Lower lobe of right lung (tissue), 2 donors: ENCODE data around the gene KAZALD1. TPM values are rescaled to one million over a fixed set of nuclear protein-coding genes. Genes with fewer than 3 reads are reported as not detected.

Experiments
- ATAC-seq, 2 donors: fragments of 200-7000 bp; cut with Tn5 transposase; one replicate each; pipeline ENCODE4 v1.9.1; 2020 to 2022; ENCODE audit warnings: mild to moderate bottlenecking in 2 of 2, moderate library complexity in 2 of 2
- DNase-seq: peaks from one replicate; pipeline ENCODE4 v3.0.0-alpha.2; 2020
- H3K27ac ChIP-seq: fragments of 200-600 bp; one replicate; pipeline ENCODE4 v1.8.0; 2022
- H3K27me3 ChIP-seq: fragments of 200-600 bp; one replicate; pipeline ENCODE4 v1.8.0; 2022; ENCODE audit warnings: low read depth
- H3K36me3 ChIP-seq: fragments of 200-600 bp; one replicate; pipeline ENCODE4 v1.8.0; 2022; ENCODE audit warnings: mild to moderate bottlenecking
- H3K4me1 ChIP-seq: fragments of 200-600 bp; one replicate; pipeline ENCODE4 v1.8.0; 2022
- H3K4me3 ChIP-seq: fragments of 200-600 bp; one replicate; pipeline ENCODE4 v1.8.0; 2022; ENCODE audit warnings: mild to moderate bottlenecking
- H3K9me3 ChIP-seq: fragments of 200-600 bp; one replicate; pipeline ENCODE4 v1.8.0; 2022
- CTCF ChIP-seq: fragments of 200-600 bp; IDR thresholded peaks from one replicate; pipeline ENCODE4 v1.8.0; 2022; ENCODE audit warnings: antibody characterized with exemption, mild to moderate bottlenecking
- intact Hi-C: fragments of 100-400 bp; cut with DNase I; formaldehyde crosslinking; loops from one replicate; pipeline ENCODE4 v1.11.0; 2022
- total RNA-seq: library from RNA; stranded (reverse); fragmentation: NEBNext Ultra II Directional; extraction: Animal tissue kit (Norgen Biotek cat#: 25700); gene quantifications from one replicate; pipeline ENCODE4 v1.2.1, GENCODE V29; 2021
- donor health status: DM: no; HTN: yes; CAD: no; lungs with severe emphysema.

KAZALD1 gene
- total RNA-seq, 1 donor from 2014 or later: 9.9 TPM

DNA sequence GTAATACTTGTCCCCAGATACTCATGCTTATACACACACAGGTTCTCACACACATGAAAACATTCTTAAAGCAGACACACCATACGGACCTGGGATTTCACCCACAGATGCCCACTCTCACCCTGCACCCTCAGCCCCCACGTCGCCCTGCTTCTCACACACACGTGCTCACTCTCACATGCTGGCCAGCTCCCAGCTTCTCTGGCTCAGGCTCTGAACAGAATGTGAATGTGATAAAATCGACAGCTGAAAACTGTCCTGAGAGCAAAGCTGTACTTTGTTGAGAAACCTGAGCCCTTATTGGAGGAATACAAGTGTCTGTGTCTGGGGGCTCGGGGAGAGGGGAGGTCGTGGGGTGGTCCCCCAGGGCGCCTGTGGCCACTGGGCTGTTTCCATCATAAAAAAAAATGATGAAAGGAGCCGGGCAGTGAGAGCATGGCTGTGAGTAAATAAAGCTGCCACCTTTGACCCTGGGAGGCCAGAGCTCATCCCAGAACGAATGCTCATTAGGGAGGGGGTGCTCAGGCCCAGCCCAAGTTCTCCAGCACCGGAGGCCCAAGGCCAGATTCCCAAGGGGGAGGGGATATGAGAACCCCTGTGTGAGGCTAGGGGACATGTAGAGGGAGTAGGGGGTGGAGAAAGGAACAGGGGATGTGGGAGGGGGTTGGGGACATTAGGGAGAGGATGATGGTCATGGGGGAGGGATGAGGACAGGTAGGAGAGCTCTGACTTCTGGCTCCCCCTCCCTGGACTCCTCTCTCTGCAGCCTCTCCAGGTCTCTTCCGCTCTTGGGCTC is 51.2 kb downstream of the KAZALD1 start:
- ATAC-seq: no peak
- Histone ChIP-seq H3K27ac (no peak overlapping the region), H3K4me1 (no peaks in the 10 kb centered on the region), H3K4me3 (no peak overlapping the region), H3K27me3 (peaks cover 54% of the 10 kb centered on the region), H3K9me3 (no peaks in the 10 kb centered on the region), H3K36me3 (no peaks in the 10 kb centered on the region)
- intact Hi-C loops: no loop called here
- TF ChIP-seq CTCF: no peak
- DNase-seq: no peak

- DNase-seq: no peak
- no peak for ATAC-seq
- H3K27me3 ChIP-seq: peaks cover 47% of the 10 kb centered on the region
- intact Hi-C loops: no loop called here
- no peak overlapping the region for H3K4me3 ChIP-seq
- H3K27ac ChIP-seq: no peak overlapping the region
- TF ChIP-seq CTCF: no peak
- no peaks in the 10 kb centered on the region for H3K9me3 ChIP-seq
- H3K4me1 ChIP-seq: no peaks in the 10 kb centered on the region
- H3K36me3 ChIP-seq: no peaks in the 10 kb centered on the region
Measured at GRCh38 chr10:101113890-101114403, 52.2 kb downstream of the KAZALD1 start.

GRCh38 chr10:101114646-101115045 is 52.9 kb downstream of the KAZALD1 start:
- no peak overlapping the region for H3K4me3 ChIP-seq
- ATAC-seq (peak in 1 of 2 donors; percentile 40), DNase-seq (no peak)
- H3K9me3 ChIP-seq: no peaks in the 10 kb centered on the region
- H3K27ac ChIP-seq: no peak overlapping the region
- intact Hi-C loops: no loop called here
- H3K36me3 ChIP-seq: no peaks in the 10 kb centered on the region
- TF ChIP-seq CTCF: no peak
- peaks cover 46% of the 10 kb centered on the region for H3K27me3 ChIP-seq
- no peaks in the 10 kb centered on the region for H3K4me1 ChIP-seq

Other genes with a start within 250 kb of the KAZALD1 start
- gene SLF2, start 149.0 kb upstream of the KAZALD1 start, total RNA-seq: 34.4 TPM
- 5.1 TPM for gene SEMA4G, start 92.5 kb upstream of the KAZALD1 start, total RNA-seq
- 59.7 TPM for gene MRPL43, start 74.5 kb upstream of the KAZALD1 start, total RNA-seq
- gene TWNK, start 74.4 kb upstream of the KAZALD1 start, total RNA-seq: 5.8 TPM
- gene LZTS2, start 62.2 kb upstream of the KAZALD1 start, total RNA-seq: 52.6 TPM
- 1.6 TPM for gene PDZD7, start 30.9 kb upstream of the KAZALD1 start, total RNA-seq
- gene SFXN3, start 30.8 kb upstream of the KAZALD1 start, total RNA-seq: 57.8 TPM
- gene TLX1, start 69.3 kb downstream of the KAZALD1 start, total RNA-seq: not detected
- not detected for gene LBX1, start 167.5 kb downstream of the KAZALD1 start, total RNA-seq